Panc1 (cell line): Measurements from ENCODE around the gene ACP7. TPM values are rescaled to one million over a fixed set of nuclear protein-coding genes. Genes with fewer than 3 reads are reported as not detected.

ENCODE experiments used
- ATAC-seq: fragments of 200-7000 bp; cut with Tn5 transposase; 2 replicates; pipeline ENCODE4 v1.9.1; 2020; ENCODE audit warnings: mild to moderate bottlenecking, moderate library complexity
- BruUV-seq: library from RNA; stranded (reverse); fragments of 400-500 nt; replicated peaks from 2 replicates; lab custom pipeline; 2021; lab: Mats Ljungman, UMichigan
- CTCF ChIA-PET: fragments of 300-600 bp; sonication (Branson Sonifier 250); formaldehyde crosslinking; loops from one replicate; lab custom pipeline; 2022; ENCODE audit warnings: antibody characterized with exemption; lab: Charles Lee
- POLR2A ChIA-PET: fragments of 300-600 bp; sonication (Branson Sonifier 250); formaldehyde crosslinking; loops from one replicate; lab custom pipeline; 2022; ENCODE audit warnings: antibody characterized with exemption; lab: Charles Lee
- DNase-seq: peaks from one replicate; pipeline ENCODE4 v3.0.0-alpha.2; 2010; ENCODE audit warnings: low read depth, low spot score
- H3K27ac ChIP-seq: 2 replicates; pipeline ENCODE4 v1.5.1; 2011; ENCODE audit warnings: mild to moderate bottlenecking, low read length, inconsistent platforms
- H3K27me3 ChIP-seq: fragments of 200-500 bp; sonication (Bioruptor generic); 2 replicates; pipeline ENCODE4 v1.6.0; 2014; ENCODE audit warnings: low read length, inconsistent platforms; ENCODE audit not compliant: control insufficient read depth, insufficient read depth
- H3K36me3 ChIP-seq: fragments of 200-500 bp; sonication (Bioruptor generic); 2 replicates; pipeline ENCODE4 v1.5.1; 2014; ENCODE audit warnings: inconsistent platforms, mild to moderate bottlenecking, low read length, moderate library complexity; ENCODE audit not compliant: control insufficient read depth, insufficient read depth
- H3K4me1 ChIP-seq: 2 replicates; pipeline ENCODE4 v1.5.1; 2011; ENCODE audit warnings: inconsistent platforms, mild to moderate bottlenecking, low read length, moderate library complexity; ENCODE audit not compliant: control insufficient read depth, insufficient read depth
- H3K4me3 ChIP-seq, 2 experiments: 2 replicates each; pipeline ENCODE4 v1.5.1; 2011 to 2012; ENCODE audit warnings: low read depth in 2 of 2, low read length in 2 of 2, mild to moderate bottlenecking in 2 of 2, inconsistent platforms in 1 of 2, moderate library complexity in 1 of 2
- H3K9me3 ChIP-seq: fragments of 200-500 bp; sonication (Bioruptor generic); 2 replicates; pipeline ENCODE4 v1.5.1; 2014; ENCODE audit warnings: low read depth, mild to moderate bottlenecking, inconsistent platforms, low read length, moderate library complexity; ENCODE audit not compliant: control insufficient read depth, insufficient read depth
- POLR2AphosphoS5 ChIP-seq: IDR thresholded peaks from 2 replicates; pipeline ENCODE4 v1.6.1; 2012; ENCODE audit warnings: mild to moderate bottlenecking, low read depth, low read length, moderate library complexity
- SIN3A ChIP-seq: IDR thresholded peaks from 2 replicates; pipeline ENCODE4 v1.6.1; 2012; ENCODE audit warnings: low read depth, mild to moderate bottlenecking, low read length, moderate library complexity, borderline replicate concordance; ENCODE audit not compliant: insufficient read depth
- TCF7L2 ChIP-seq: IDR thresholded peaks from 2 replicates; pipeline ENCODE4 v1.6.1; 2011; ENCODE audit warnings: mild to moderate bottlenecking, low read depth, low read length, inconsistent platforms
- in situ Hi-C: cut with HindIII; loops from 2 replicates; pipeline ENCODE4 v1.10.0; 2016; ENCODE audit warnings: low sequenced_read_pairs, low pct_unique_long_range_greater_than_20kb
- intact Hi-C: fragments of 100-400 bp; cut with micrococcal nuclease; formaldehyde crosslinking; loops from one replicate; pipeline ENCODE4 v1.10.0; 2022; ENCODE audit not compliant: unreplicated experiment
- total RNA-seq: library from RNA; stranded (reverse); gene quantifications from one replicate; pipeline ENCODE4 v1.2.1, GENCODE V29; 2021; ENCODE audit not compliant: unreplicated experiment
- TF ChIP-seq, protein P1 (sequence below), 2 experiments: IDR thresholded peaks; 2 replicates each; pipeline ENCODE4 v1.6.1; 2011 to 2012; ENCODE audit warnings: low read depth in 2 of 2, control low read depth in 1 of 2, low read length in 1 of 2, mild to moderate bottlenecking in 1 of 2, moderate library complexity in 1 of 2; ENCODE audit not compliant: insufficient read depth in 1 of 2
- TF ChIP-seq, protein P2 (sequence below): fragments of 450-650 bp; IDR thresholded peaks from 2 replicates; pipeline ENCODE4 v1.5.1; 2017; ENCODE audit warnings: mild to moderate bottlenecking

Gene ACP7
- total RNA-seq, 1 experiment from 2014 or later: 10.3 TPM

DNA sequence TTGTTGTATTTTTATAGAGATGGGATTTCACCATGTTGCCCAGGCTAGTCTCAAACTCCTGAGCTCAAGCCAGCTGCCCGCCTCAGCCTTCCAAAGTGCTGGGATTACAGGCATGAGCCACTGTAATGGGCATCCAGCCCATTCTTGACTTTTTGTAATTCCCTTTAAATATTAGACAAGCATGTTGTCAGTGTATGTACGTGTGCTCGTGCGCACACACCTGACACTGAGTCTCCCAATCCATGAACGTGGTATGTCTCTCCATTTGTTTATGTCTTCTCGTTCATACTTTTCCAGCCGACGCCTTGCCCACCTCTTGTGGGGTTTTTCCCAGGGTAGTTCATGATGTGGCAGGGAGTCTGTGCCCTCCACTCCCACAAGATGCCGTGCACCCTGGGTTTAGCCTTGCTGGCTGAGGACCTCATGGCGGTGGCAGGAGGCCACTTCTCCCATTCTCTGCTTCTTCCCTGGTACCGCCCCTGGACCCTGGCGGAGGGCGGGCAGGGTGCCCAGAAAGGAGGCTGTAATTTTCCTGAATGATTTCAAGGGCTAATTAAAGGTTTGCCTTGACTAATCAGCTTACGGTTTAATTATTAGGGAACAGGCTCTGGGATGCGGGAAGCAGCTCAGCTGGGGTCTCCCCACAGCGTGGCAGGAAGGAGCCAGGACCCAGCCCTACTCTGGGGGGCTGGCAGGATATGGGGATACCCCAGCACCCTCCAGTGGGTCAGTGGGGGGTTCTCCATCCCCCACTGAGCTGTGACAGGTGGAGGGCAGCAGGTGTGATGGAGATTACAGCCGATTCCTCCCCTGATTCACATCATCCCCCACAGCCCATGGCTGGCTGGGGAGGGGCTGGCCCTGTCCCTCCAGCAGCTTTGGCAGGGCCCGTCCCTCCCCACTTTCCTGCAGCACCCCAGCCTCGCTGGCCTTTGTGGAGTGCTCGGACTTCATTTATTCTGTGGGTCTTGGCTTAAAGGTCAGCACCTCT is 54.3 kb downstream of the ACP7 start:
- Histone ChIP-seq H3K4me3 (no peak overlapping the region), H3K27ac (no peak overlapping the region), H3K4me1 (peaks cover 44% of the 10 kb centered on the region), H3K9me3 (no peaks in the 10 kb centered on the region), H3K27me3 (no peaks in the 10 kb centered on the region), H3K36me3 (no peaks in the 10 kb centered on the region)
- no peak for ATAC-seq
- BruUV-seq: TSS peak; percentile 17
- DNase-seq: no peak
- no peak for TF ChIP-seq POLR2AphosphoS5
- no peak for TF ChIP-seq TCF7L2
- TF ChIP-seq, protein P1, sequence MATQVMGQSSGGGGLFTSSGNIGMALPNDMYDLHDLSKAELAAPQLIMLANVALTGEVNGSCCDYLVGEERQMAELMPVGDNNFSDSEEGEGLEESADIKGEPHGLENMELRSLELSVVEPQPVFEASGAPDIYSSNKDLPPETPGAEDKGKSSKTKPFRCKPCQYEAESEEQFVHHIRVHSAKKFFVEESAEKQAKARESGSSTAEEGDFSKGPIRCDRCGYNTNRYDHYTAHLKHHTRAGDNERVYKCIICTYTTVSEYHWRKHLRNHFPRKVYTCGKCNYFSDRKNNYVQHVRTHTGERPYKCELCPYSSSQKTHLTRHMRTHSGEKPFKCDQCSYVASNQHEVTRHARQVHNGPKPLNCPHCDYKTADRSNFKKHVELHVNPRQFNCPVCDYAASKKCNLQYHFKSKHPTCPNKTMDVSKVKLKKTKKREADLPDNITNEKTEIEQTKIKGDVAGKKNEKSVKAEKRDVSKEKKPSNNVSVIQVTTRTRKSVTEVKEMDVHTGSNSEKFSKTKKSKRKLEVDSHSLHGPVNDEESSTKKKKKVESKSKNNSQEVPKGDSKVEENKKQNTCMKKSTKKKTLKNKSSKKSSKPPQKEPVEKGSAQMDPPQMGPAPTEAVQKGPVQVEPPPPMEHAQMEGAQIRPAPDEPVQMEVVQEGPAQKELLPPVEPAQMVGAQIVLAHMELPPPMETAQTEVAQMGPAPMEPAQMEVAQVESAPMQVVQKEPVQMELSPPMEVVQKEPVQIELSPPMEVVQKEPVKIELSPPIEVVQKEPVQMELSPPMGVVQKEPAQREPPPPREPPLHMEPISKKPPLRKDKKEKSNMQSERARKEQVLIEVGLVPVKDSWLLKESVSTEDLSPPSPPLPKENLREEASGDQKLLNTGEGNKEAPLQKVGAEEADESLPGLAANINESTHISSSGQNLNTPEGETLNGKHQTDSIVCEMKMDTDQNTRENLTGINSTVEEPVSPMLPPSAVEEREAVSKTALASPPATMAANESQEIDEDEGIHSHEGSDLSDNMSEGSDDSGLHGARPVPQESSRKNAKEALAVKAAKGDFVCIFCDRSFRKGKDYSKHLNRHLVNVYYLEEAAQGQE (IDR thresholded peaks at IDR 0.05; ENCODE audit: insufficient read depth in 1 of 2, low read depth in 2 of 2, low read length in 1 of 2): no peak
- TF ChIP-seq, protein P2, sequence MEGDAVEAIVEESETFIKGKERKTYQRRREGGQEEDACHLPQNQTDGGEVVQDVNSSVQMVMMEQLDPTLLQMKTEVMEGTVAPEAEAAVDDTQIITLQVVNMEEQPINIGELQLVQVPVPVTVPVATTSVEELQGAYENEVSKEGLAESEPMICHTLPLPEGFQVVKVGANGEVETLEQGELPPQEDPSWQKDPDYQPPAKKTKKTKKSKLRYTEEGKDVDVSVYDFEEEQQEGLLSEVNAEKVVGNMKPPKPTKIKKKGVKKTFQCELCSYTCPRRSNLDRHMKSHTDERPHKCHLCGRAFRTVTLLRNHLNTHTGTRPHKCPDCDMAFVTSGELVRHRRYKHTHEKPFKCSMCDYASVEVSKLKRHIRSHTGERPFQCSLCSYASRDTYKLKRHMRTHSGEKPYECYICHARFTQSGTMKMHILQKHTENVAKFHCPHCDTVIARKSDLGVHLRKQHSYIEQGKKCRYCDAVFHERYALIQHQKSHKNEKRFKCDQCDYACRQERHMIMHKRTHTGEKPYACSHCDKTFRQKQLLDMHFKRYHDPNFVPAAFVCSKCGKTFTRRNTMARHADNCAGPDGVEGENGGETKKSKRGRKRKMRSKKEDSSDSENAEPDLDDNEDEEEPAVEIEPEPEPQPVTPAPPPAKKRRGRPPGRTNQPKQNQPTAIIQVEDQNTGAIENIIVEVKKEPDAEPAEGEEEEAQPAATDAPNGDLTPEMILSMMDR: no peak
- TF ChIP-seq SIN3A: no peak
- ChIA-PET CTCF (interaction anchor here (0.6 to 0.7 kb wide), 2 partner anchors 12 to 60 kb away, joined by 8 to 13 read pairs; no protein-coding TSS in a partner anchor), POLR2A (interaction anchor here (0.6 to 0.7 kb wide), 4 partner anchors 81 to 413 kb away, joined by 3 to 7 read pairs (median 4); no protein-coding TSS in a partner anchor)
- intact Hi-C loops (no loop called here), in situ Hi-C loops (no loop called here)

DNA sequence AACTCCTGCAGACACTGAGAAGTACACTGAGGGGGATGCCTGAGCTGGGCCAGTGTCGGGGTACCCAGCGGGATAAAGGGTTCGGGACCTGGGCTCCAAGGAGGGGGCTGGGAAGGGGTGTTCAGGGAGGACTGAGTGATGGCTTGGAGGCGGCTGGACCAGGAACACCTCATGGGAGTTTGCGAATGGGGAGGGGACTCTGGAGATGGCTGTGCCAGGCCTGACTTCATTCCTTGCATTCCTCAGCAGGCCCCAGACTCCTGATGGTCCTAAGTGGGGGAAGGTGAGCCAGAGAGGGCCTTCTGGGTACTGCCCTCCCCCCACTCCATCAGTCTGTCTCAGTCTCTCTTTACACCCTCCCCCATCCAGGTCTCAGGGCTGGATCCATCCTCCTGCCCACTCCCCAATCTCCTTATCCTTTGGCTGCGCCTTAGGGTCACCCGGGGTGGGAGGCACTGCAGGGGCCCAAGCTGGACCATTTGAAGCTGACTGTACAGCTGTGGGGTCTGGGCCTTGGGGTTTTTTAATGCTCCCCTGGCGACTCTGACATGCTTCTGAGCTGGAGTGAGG is 55.2 kb downstream of the ACP7 start:
- no TSS peak for BruUV-seq
- no peak for DNase-seq
- POLR2A ChIA-PET: interaction anchor here (0.6 to 0.9 kb wide), 2 partner anchors 11 to 412 kb away, joined by 3 to 5 read pairs; no protein-coding TSS in a partner anchor
- in situ Hi-C loops (no loop called here), intact Hi-C loops (no loop called here)
- TF ChIP-seq SIN3A (no peak), TCF7L2 (no peak), POLR2AphosphoS5 (no peak)
- TF ChIP-seq, protein P2: no peak
- TF ChIP-seq, protein P1 (IDR thresholded peaks at IDR 0.05; ENCODE audit: insufficient read depth in 1 of 2, low read depth in 2 of 2, low read length in 1 of 2): no peak
- Histone ChIP-seq H3K4me3 (no peak overlapping the region), H3K36me3 (no peaks in the 10 kb centered on the region), H3K27me3 (no peaks in the 10 kb centered on the region), H3K4me1 (peaks cover 51% of the 10 kb centered on the region), H3K9me3 (no peaks in the 10 kb centered on the region), H3K27ac (no peak overlapping the region)
- no peak for ATAC-seq
- CTCF ChIA-PET: interaction anchor here (0.6 to 0.7 kb wide), 2 partner anchors 12 to 70 kb away, joined by 3 to 5 read pairs; no protein-coding TSS in a partner anchor
